Endothelial cell of umbilical vein (primary cell): Measurements from ENCODE around the gene ADCY9. TPM values are rescaled to one million over a fixed set of nuclear protein-coding genes. Genes with fewer than 3 reads are reported as not detected.

Experiments
- BruUV-seq: library from RNA; stranded (reverse); fragments of 400-500 nt; replicated peaks from 2 replicates; lab custom pipeline; 2021; lab: Mats Ljungman, UMichigan
- CTCF ChIA-PET: fragments of 300-600, 350-600 bp; sonication (Branson Sonifier 250); formaldehyde crosslinking; loops from one replicate; lab custom pipeline; 2021; ENCODE audit warnings: antibody characterized with exemption, inconsistent platforms; lab: Charles Lee
- POLR2A ChIA-PET: fragments of 300-600, 350-600 bp; sonication (Branson Sonifier 250); formaldehyde crosslinking; loops from one replicate; lab custom pipeline; 2021; ENCODE audit warnings: antibody characterized with exemption, inconsistent platforms; lab: Charles Lee
- DNase-seq: peaks from one replicate; pipeline ENCODE4 v3.0.0-alpha.2; 2011; ENCODE audit warnings: low read depth, low spot score
- FAIRE-seq: peaks from 2 replicates; lab custom pipeline; 2011; peaks lifted over from hg19 to GRCh38; lab: Jason Lieb, UNC
- H2AFZ ChIP-seq: 2 replicates; pipeline ENCODE4 v1.6.0; 2012; ENCODE audit warnings: low read depth, low read length, control low read depth, inconsistent platforms
- H3K27ac ChIP-seq: 2 replicates; pipeline ENCODE4 v1.5.1; 2011; ENCODE audit warnings: low read depth, mild to moderate bottlenecking, control low read depth, low read length, moderate library complexity; ENCODE audit not compliant: insufficient read depth
- H3K27me3 ChIP-seq, 2 experiments: 2 replicates each; pipeline versions ENCODE4 v1.6.0 to v1.6.1; 2011; ENCODE audit warnings: low read length in 2 of 2, mixed read lengths in 1 of 2; ENCODE audit not compliant: control insufficient read depth in 2 of 2, insufficient read depth in 2 of 2
- H3K36me3 ChIP-seq, 2 experiments: 2 replicates in 1 of 2; 3 replicates in 1 of 2; pipeline ENCODE4 v1.5.1; 2011; ENCODE audit warnings: low read length in 2 of 2, mild to moderate bottlenecking in 1 of 2, moderate library complexity in 1 of 2; ENCODE audit not compliant: control insufficient read depth in 2 of 2, insufficient read depth in 2 of 2; ENCODE audit errors: extremely low read depth in 1 of 2
- H3K4me1 ChIP-seq: 3 replicates; pipeline ENCODE4 v1.5.1; 2011; ENCODE audit warnings: mild to moderate bottlenecking, low read length; ENCODE audit not compliant: control insufficient read depth, insufficient read depth; ENCODE audit errors: extremely low read depth
- H3K4me2 ChIP-seq: 2 replicates; pipeline ENCODE4 v1.6.1; 2011; ENCODE audit warnings: low read length, control low read depth, mixed read lengths; ENCODE audit not compliant: insufficient read depth
- H3K4me3 ChIP-seq, 3 experiments: fragments of 200-600 bp in 1 of 3; sonication (generic), shearing (Covaris generic) in 1 of 3; replicated peaks in 1 of 3; 2 replicates each; pipeline ENCODE4 v1.5.1; 2011 to 2016; ENCODE audit warnings: control low read depth in 3 of 3, low read length in 3 of 3, mild to moderate bottlenecking in 2 of 3, inconsistent platforms in 1 of 3, low read depth in 1 of 3, moderate library complexity in 1 of 3; ENCODE audit not compliant: insufficient read depth in 1 of 3
- H3K79me2 ChIP-seq: 2 replicates; pipeline ENCODE4 v1.6.0; 2012; ENCODE audit warnings: low read length, inconsistent platforms; ENCODE audit not compliant: control insufficient read depth, insufficient read depth
- H3K9ac ChIP-seq: replicated peaks from 2 replicates; pipeline ENCODE3; 2011; ENCODE audit warnings: low read length, control low read depth; ENCODE audit not compliant: insufficient read depth; ENCODE audit errors: extremely low read depth
- H3K9me1 ChIP-seq: replicated peaks from 3 replicates; pipeline ENCODE4 v1.6.0; 2011; ENCODE audit warnings: mild to moderate bottlenecking, low read length; ENCODE audit not compliant: control insufficient read depth, insufficient read depth; ENCODE audit errors: extremely low read depth
- H3K9me3 ChIP-seq: replicated peaks from 2 replicates; pipeline ENCODE4 v1.5.1; 2012; ENCODE audit warnings: low read length, inconsistent platforms; ENCODE audit not compliant: control insufficient read depth, insufficient read depth
- H4K20me1 ChIP-seq: replicated peaks from 2 replicates; pipeline ENCODE3; 2011; ENCODE audit warnings: mild to moderate bottlenecking, low read length; ENCODE audit not compliant: control insufficient read depth, insufficient read depth; ENCODE audit errors: extremely low read depth
- CTCF ChIP-seq, 2 donors: IDR thresholded peaks; 1 replicate in 1 of 2; 2 replicates in 1 of 2; pipeline ENCODE4 v1.5.1; 2011; ENCODE audit warnings: low read length in 2 of 2, mild to moderate bottlenecking in 2 of 2, moderate library complexity in 2 of 2, control low read depth in 1 of 2, inconsistent platforms in 1 of 2, low read depth in 1 of 2; ENCODE audit not compliant: insufficient read depth in 1 of 2; ENCODE audit errors: extremely low read depth in 1 of 2
- dilution Hi-C: fragments of 300-500 bp; cut with MboI; formaldehyde crosslinking; loops from one replicate; pipeline ENCODE4 v1.15.0; 2019; ENCODE audit warnings: low sequenced_read_pairs; ENCODE audit not compliant: extremely low pct_ligation_motif_present
- intact Hi-C: fragments of 100-400 bp; cut with micrococcal nuclease; formaldehyde crosslinking; loops from one replicate; pipeline ENCODE4 v1.10.0; 2022
- polyA plus RNA-seq, 4 experiments: library from polyadenylated mRNA; depleted of rRNA in 3 of 4; stranded (reverse) in 3 of 4; unstranded in 1 of 4; fragments of >200 nt; gene quantifications; 2 replicates each; pipeline versions ENCODE4 v1.2.1 to v1.2.3, GENCODE V29; 2011 to 2012; ENCODE audit warnings: missing spikeins in 1 of 4
- total RNA-seq: library from RNA; stranded (reverse); gene quantifications from 2 replicates; pipeline ENCODE4 v1.2.3, GENCODE V29; 2021
- TF ChIP-seq, protein P1 (sequence below): IDR thresholded peaks from 2 replicates; pipeline ENCODE4 v1.6.1; 2011; ENCODE audit not compliant: insufficient read depth, insufficient read length

ADCY9 gene
- total and polyA plus RNA-seq, 2 donors (not counting 3 experiments of a cell fraction or from before 2014, with no cell fraction given), result 6.8 to 14.0 TPM

GRCh38 chr16:4017807-4018206, 98.4 kb downstream of the ADCY9 start:
- CTCF ChIA-PET, result interaction anchor here (1.0 kb wide), 1 partner anchor 81 kb away, joined by 5 read pairs; no protein-coding TSS in a partner anchor

More at GRCh38 chr16:4017807-4018206, 98.4 kb downstream of the ADCY9 start:
- no peaks in the 10 kb centered on the region for H4K20me1 ChIP-seq
- no peaks in the 10 kb centered on the region for H3K27me3 ChIP-seq
- no peak overlapping the region for H3K4me2 ChIP-seq
- H3K79me2 ChIP-seq, result no peaks in the 10 kb centered on the region
- H2AFZ ChIP-seq, result no peak overlapping the region
- no peak for FAIRE-seq
- no peak for DNase-seq
- POLR2A ChIA-PET, result no interaction called here
- H3K9me3 ChIP-seq, result no peaks in the 10 kb centered on the region
- dilution Hi-C loops, result no loop called here
- H3K36me3 ChIP-seq, result no peaks in the 10 kb centered on the region
- H3K27ac ChIP-seq, result no peak overlapping the region
- H3K4me1 ChIP-seq, result peaks cover 8% of the 10 kb centered on the region
- no peak overlapping the region for H3K9ac ChIP-seq
- intact Hi-C loops, result loop anchor here (10.0 kb wide), 1 partner anchor 237 kb away; no protein-coding TSS in a partner anchor
- H3K4me3 ChIP-seq, result no peak overlapping the region
- TF ChIP-seq, protein P1, sequence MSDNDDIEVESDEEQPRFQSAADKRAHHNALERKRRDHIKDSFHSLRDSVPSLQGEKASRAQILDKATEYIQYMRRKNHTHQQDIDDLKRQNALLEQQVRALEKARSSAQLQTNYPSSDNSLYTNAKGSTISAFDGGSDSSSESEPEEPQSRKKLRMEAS, result no peak
- no peak for TF ChIP-seq CTCF (IDR thresholded peaks at IDR 0.05; ENCODE audit: extremely low read depth in 1 of 2, insufficient read depth in 1 of 2, low read depth in 1 of 2, low read length in 2 of 2)
- BruUV-seq, result no TSS peak
- no peaks in the 10 kb centered on the region for H3K9me1 ChIP-seq
